DLD1 (cell line): Measurements from ENCODE around the gene KCNAB2.
"Not testable (repeated sequence)": the region's sequence is repeated elsewhere in the genome, so short reads cannot be mapped to it uniquely, and the experiment has no call there.

Experiments used
- in situ Hi-C: cut with HindIII; loops from 2 replicates; pipeline ENCODE4 v1.10.0; 2017; ENCODE audit warnings: low sequenced_read_pairs

Gene KCNAB2

DNA sequence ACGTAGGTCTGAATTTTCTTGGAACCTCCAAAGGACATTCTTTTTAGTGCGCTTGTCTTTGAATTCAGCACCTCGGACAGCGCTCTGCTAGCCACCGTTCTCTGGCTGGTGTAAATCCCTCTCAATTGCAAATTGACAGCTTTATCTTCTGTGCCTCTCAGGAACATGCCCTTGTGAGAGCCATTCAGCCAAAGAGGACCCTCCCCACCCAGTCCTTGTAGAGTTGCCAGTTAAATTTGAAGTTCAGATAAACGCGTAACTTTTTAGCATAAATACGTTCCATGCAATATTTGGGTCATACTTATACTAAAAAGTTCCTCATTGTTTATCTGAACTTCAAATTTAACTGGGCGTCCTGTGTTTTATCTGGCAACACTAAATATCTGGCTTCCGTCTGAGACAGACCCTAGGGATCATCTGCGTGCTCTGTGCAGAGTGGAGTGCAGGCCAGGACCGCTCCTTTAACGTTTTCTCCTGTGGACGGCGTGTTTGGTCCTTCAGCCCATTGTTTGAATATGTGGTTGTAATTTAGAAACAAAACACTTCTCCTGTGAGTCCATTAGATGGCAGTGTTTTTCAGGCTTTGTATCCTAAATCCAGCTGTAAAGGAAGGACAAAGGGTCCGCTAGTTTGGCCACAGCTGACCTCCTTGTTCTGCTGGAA, 7.0 kb downstream of the KCNAB2 start:
- in situ Hi-C loops = no loop called here

DNA sequence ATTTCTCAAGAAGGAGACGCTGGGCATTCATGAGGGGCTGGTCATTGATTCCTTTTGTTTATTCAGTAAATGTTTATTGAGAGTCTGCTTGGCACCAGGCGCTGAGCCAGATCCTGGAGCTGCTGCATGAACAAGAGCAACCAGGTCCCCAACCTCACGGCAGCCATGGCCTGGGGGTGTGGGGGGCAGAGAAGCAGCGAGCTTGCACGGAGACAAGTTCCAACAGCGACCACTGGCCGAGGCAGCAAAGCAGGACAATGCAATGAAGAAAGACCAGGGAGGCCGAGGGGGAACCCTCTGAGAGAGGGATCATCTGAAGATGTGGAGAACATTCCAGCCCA, 7.5 kb downstream of the KCNAB2 start:
- in situ Hi-C loops = no loop called here

DNA sequence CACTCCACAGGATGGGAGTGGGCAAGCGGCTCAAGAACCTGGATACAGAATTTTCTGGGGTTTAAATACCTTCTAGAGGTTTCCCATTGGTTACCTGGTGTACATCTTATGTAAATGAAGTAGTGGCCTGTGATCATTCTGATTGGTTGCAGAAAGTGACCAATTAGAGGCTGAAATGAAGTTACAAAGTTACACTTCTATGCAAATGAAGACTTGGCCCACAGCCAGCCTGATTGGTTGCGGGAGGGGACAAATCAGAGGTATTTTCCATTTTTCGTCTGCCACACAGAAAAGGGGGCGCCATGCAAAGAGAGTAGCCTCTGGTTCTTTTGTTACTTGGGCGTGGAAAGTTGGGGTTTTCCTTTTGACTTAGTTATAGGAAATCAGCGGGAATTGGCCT, 8.9 kb downstream of the KCNAB2 start:
- in situ Hi-C loops = no loop called here

DNA sequence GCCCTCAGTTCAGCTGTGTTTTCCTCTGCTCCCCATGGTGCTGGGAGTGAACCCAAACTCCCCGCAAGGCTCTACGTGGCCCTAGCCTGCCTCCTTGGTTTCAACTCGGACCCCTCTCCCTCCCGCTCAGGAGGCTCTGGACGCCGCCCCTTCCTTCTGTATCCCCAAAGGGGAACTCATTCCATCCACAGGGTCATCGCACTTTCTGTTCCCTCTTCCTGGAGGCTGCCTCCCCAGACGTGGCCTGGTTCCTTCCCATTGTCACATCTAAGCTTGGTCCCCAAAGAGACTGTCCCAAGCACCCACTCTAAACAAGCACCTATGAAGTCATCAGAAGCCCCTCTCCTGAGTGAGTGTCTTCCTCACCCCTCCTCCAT, 10.9 kb downstream of the KCNAB2 start:
- in situ Hi-C loops = no loop called here

DNA sequence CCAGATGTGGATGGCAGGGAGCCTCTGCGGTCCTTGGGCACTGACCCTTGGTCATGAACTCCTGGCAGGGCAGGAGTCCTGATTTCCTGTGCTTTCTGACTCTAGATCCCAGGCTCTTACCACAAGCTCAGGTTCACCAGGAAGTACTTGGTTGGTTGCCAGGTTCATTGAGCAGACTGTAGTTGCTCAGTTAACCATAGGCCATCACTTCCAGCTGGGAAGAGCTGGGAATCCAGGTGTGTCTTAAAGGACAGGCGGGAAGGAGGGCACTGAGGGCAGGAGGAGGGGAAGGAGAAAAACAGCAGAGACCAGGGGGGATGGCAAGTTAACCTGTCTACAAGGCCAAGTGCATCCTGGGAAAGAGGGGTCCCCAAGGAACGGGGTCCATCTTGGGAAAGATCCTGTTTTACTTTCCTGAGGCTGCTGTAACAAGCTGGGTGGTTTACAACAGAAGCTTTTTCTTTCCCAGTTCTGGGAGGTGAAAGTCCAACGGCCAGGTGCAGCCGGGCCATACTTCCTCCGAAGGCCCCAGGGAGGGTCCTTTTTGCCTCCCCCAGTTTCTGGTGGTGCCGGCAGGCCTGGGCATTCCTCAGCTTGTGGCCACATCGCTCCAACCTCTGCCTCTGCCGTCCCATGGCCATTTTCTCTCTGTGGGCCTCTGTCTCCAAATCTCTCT, 11.6 kb downstream of the KCNAB2 start:
- in situ Hi-C loops = no loop called here

DNA sequence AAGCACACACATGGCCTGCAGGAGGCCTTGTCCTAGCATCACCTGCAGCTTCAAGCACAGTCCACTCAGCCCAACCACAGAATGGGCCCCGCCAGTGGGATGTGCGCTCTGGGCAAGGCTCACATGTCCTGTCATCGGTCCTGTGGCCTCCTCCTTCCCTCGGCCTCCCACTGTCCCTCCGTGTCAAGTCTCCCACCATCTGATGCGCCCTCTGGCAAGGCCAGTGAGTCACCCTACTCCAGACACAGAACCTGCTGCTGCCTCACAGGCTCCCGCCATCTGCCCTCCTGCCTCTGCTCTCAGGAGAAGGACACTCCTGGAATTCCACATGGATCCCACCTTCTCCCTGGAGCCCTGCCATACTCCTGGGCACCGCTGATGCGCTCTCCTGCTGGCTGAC, 14.2 kb downstream of the KCNAB2 start:
- in situ Hi-C loops = no loop called here

DNA sequence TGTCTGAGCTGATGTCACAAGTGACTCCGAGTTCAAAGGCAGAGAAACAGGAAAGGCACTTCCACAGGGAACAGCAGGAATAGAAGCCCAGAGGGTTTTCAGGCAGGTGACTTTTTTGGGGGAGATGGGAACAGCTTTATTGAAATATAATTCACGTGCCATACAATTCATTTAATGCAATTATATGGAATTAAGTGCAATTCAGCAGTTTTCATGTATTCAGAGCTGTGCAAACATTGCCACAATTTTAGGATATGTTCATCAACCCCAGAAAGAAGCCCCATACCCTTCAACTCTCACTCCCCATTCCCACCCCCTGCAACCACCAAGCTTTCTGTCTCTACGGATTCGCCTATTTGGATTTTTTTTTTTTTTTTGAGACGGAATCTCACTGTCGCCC, 17.0 kb downstream of the KCNAB2 start:
- in situ Hi-C loops = no loop called here

DNA sequence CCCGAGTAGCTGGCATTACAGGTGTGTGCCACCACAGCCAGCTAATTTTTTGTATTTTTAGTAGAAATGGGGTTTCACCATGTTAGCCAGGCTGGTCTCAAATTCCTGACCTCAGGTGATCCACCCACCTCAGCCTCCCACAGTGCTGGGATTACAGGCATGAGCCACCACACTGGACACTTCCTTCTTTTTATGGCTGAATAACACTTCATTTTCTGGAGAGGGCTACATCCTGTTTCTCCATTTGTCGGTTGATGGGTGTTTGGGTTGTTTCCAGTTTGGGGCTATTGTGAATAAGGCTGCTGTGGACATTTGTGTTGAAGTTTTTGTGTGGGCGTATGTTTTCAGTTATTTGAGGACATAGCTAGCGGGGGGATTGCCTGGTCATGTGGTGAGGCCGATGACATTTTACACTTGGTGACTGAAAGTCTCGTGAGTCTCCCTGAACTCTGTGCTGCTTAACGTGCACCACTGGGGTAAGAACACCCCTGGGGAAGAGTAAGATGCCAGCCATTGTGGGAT, 17.9 kb downstream of the KCNAB2 start:
- in situ Hi-C loops = not testable (repeated sequence)

DNA sequence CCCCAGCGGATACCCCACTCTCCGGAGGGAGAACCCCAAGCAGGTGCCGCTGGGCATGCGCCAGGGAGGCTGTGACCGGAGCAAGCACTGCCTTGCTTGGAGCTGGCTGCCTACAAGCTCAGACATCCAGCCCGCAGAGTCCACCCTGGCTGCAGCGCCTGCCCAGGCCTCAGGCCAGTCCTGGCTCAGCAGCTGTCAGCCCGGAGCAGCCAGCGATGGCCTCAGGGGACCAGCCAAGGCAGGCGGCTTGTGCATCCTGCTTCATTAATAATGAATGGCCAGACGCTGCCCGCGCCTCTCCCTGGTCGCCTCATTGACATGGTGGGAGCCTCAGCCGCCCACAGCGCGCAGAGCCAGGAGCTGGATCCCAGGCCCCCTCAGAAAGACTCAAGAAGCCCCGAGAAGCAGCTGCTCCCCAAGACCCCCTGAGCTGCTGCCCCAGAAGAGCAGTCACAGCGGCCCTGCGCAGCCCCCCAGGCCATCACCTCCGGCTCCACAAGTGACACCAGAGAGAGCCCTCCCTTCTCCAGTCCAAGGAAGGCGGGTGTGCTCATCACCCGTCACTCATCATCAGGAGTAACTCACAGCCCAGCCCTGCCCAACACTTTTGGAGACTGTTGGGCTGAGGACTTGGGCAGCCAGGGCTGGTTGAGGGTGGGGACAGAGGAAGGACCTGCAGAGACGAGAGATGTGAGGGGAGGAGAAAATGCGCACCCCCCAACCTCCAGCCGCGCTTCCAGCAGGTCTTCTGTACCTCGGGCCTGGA, 19.6 kb downstream of the KCNAB2 start:
- in situ Hi-C loops = no loop called here

DNA sequence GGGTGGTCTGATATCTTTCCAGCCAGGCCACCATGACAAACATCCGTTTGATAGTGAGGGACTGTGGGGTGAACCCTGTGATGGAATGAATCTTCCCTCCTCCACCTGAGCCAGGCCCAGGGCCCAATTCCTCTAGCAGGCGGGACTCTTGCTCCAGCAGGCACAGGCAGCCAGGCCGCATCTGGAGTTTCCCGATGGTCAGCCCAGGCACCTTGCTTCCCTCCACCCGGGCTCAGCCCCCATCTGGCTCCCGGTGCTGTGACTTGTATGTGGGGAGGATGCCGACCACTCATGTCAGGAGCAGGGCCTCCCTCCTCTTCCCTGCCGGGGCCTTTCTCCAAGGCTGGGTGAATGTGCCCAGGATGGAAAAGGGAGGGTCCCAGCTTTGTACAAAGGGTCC, 21.0 kb downstream of the KCNAB2 start:
- in situ Hi-C loops = no loop called here

DNA sequence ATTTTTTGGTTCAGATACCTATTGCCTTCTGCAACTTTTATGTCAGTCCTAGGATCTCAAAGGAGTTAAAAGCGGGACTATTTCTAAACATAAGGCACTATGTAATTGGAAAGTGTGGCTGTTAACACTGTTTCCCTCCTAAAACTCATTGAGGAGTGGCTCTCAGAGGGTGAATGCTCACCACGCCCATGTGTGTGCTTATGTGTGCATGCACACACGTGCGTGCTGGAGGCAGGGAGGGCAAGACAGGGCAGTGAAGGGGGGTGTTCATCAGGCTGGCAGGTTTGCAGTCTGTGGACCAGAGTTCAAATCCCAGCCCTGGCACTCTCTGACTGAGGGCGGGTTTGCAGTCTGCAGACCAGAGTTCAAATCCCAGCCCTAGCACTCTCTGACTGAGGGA, 22.4 kb downstream of the KCNAB2 start:
- in situ Hi-C loops = no loop called here

DNA sequence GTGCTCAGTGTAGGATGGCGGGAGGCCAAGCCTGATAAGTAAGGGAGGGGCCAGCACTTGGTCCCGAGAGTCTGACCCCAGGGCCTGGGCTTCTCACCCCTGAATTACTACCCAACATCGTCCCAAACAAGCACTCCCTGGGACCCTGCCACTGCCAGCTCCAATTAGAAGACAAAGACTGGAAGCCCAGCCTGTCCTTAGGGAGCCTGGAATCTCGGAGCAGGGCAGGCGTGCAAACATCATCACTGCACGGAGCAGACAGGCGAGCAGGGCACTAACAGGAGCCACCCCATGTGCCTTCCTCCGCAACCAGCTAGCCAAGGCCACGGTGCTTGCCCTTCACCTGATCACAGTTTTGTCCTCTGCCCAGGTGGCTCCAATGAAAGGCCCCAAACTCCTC, 23.2 kb downstream of the KCNAB2 start:
- in situ Hi-C loops = no loop called here

DNA sequence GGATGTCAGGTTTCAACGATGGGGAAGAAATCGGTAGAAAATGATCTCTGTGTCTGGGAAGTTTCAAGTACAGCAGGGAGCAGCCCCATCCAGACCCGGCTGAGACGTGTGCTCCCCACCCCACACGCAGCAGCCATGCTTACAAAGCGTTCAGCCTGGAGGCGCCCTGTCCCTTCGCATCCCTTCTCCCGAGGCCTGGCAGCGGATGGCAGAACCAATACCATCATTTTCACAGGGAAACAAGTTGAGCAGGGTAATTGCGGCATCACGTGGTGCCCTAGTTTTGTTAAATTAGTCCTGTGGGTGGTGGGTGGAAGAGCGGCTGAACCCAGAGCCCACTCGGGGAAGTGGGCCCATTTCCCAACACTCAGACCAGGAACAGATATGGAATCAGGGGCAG, 23.9 kb downstream of the KCNAB2 start:
- in situ Hi-C loops = no loop called here

DNA sequence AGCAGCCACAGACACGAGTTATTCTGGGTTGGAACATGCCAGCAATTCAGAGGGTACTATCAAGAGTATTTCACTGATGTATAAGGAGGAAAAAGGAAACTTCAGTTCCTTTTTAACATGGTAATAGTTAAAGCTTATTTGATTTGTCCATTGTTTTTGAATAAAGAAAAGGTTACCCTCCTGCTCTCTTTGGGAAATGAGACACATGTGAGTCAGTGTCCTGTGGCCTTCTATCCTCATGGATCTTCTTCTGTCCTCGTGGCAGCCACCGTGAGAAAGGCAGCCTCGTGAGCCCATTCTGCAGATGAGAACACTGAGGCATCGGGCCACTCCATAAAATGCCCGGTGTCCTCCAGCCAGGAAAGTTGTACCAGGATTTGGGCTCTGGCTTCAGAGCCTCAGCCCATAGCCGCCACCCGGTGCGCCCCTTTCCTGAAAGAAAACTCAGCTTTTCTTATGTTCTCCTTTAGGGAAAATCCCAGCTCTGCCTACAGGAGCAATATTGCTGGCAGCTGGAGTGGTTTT, 24.8 kb downstream of the KCNAB2 start:
- in situ Hi-C loops = loop anchor here (10.0 kb wide), 2 partner anchors 86 to 124 kb away; partner anchors contain the start of gene RPL22

DNA sequence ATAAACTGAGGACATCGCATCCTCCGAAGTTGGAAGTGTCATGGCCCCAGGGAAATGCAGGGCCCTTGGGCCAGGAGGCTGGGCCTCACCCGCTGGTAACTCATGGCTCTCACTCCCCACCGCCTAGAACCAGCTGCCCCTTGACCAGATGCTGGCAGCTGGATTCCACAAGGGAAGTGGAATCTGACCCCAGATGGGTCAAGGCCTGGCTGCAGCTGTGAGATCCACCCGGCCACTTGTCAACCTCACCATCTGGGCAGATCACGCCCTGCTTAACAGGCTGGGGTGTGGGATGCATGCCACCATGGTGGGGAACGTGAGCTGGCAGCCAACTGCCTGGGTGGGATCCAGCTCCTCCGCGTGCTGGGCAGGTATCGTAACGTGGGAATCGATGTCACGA, 25.5 kb downstream of the KCNAB2 start:
- in situ Hi-C loops = loop anchor here (10.0 kb wide), 2 partner anchors 86 to 124 kb away; partner anchors contain the start of gene RPL22

DNA sequence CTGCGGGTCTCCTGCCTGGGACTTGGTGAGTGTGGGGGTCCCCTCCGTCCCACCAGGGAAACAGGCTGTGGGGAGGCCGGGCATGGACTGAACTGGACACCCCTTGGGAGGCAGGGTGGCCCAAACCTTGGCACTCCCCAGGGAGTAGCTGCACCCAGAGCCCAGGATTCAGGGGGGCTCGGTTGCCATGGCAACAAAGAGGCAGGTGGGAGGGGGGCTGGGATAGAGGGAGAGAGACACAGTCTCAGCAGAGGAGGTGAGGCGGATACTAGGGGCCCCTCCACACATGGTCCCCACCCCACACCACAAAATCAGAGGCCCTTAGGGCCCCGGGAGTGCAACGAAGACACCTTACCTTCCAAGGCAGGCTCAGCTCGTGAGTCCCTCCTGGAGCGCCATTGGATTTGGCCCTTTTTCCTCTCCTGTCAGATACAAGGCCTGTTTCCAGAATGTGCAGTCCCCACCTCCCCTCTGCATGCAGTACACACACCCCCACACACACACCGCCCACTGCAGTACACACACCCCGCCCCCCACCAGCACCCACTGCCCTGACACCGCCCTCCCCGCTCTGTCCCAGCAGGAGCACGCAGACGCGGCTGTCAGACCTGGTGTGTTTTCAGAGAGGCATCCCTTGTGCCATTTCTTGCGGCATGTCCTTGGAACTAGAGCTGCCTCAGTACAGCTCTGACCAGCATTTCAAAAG, 27.2 kb downstream of the KCNAB2 start:
- in situ Hi-C loops = loop anchor here (10.0 kb wide), 2 partner anchors 88 to 122 kb away; partner anchors contain the start of gene RPL22

DNA sequence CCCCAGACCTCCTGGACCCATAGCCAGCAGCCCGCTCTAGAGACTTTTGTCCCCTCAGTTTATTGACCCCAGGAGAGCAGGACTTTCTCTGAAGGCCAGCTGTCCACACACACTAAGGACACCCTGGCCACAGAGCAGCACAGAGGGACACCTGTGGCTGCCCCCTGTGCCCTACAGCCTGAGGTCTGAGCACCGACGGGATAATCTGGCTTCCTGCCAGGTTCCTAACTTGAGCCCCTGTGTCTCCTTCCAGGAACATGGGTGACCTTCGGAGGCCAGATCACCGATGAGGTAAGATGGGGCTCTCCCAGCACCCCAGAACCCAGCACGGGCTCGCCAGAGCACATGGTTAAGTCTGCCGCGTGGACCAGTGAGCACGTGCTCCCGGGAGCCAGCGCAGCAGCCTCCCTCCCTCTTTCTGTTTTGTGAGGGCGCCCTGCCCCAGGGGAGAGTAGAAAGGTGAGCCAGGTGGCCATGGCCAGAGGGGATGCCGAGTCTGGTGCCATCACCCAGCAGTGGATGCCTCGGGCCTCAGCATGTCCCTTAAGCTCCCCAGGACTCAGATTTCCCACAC, 27.9 kb downstream of the KCNAB2 start:
- in situ Hi-C loops = loop anchor here (10.0 kb wide), 2 partner anchors 89 to 121 kb away; partner anchors contain the start of gene RPL22

DNA sequence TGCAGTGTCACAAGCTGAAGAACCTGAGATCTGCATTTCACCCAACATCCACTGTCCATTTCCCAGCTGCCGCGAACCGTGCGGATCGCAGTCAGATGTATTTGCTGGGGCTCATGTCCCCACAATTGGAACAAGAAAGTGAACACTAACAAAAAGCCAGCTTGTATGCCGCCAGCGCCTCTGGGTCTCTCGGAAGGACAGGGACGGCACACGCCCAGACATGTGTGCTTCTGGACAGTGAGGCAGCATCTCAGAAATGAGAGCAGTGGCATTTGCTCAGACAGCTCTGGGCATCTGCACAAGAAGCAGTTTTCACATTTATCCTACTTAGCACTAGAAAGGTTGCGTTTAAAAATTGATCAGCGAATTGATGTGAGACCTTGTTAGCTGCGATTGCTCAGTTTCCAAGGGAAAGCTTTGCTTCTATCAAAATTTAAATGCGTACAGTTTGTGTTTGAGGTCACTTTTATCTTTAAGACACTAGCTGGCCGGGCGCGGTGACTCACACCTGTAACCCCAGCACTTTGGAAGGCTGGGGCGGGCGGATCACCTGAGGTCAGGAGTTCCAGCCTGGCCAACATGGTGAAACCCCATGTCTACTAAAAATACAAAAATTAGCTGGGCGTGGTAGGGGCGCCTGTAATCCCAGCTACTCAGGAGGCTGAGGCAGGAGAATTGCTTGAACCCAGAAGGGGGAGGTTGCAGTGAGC, 28.7 kb downstream of the KCNAB2 start:
- in situ Hi-C loops = loop anchor here (10.0 kb wide), 2 partner anchors 90 to 120 kb away; partner anchors contain the start of gene RPL22

DNA sequence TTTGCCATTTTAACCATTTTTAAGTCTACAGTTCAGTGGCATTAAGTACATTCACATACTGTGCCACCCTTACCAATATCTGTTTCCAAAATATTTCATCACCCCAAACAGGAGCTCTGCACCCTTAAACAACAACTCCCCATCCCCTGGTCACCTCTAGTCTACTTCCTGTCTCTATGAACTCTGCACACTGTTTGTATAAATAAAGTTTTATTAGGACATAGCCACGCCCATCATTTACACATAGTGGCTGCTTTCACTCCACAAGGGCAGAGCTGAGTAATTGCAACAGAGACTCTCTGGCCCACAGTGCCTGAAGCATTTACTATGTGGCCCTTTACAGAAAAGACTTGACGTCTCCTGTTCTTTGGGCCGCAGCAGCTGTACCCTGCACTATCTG, 30.1 kb downstream of the KCNAB2 start:
- in situ Hi-C loops = loop anchor here (10.0 kb wide), 2 partner anchors 91 to 119 kb away; partner anchors contain the start of gene RPL22

DNA sequence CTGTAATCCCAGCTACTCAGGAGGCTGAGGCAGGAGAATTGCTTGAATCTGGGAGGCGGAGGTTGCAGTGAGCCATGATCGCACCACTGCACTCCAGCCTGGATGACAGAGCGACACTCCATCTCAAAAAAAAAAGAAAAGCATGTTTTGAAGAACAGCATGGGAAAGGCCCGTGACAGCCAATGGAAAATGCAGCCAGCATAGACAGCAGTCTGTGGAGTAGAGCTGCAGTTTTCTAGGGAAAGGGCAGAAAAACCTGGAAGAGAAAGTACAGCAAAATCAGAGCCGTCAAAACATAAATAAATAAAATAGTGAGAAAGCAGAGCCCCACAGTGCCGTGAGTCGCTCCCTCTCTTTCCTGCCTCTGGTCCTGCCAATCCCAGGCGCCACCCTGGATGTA, 31.4 kb downstream of the KCNAB2 start:
- in situ Hi-C loops = loop anchor here (10.0 kb wide), 2 partner anchors 92 to 118 kb away; partner anchors contain the start of gene RPL22
